BLaER1 treated with 17β-estradiol and CSF1 and Interleukin-3, amounts not matched to agents 10 nM and 100 nM (cell line): Measurements from ENCODE around the gene ABT1.

ENCODE experiments used
- H3K27ac ChIP-seq, 11 experiments: shearing (Covaris generic); formaldehyde crosslinking; 2 replicates each; pipeline ENCODE4 v1.8.1; 2022
- H3K27me3 ChIP-seq, 11 experiments: shearing (Covaris generic); formaldehyde crosslinking; 2 replicates each; pipeline ENCODE4 v1.8.1; 2022
- H3K36me3 ChIP-seq, 11 experiments: shearing (Covaris generic); formaldehyde crosslinking; 2 replicates each; pipeline ENCODE4 v1.8.1; 2022
- H3K4me1 ChIP-seq, 10 experiments: shearing (Covaris generic); formaldehyde crosslinking; 2 replicates each; pipeline ENCODE4 v1.8.1; 2022
- H3K4me2 ChIP-seq, 11 experiments: shearing (Covaris generic); formaldehyde crosslinking; 2 replicates each; pipeline ENCODE4 v1.8.1; 2022
- H3K4me3 ChIP-seq, 10 experiments: shearing (Covaris generic); formaldehyde crosslinking; 2 replicates each; pipeline ENCODE4 v1.8.1; 2022
- H3K9ac ChIP-seq, 11 experiments: shearing (Covaris generic); formaldehyde crosslinking; 2 replicates each; pipeline ENCODE4 v1.8.1; 2022
- H3K9me3 ChIP-seq, 11 experiments: shearing (Covaris generic); formaldehyde crosslinking; replicated peaks in 1 of 11; 2 replicates each; pipeline ENCODE4 v1.8.1; 2022
- H4K20me1 ChIP-seq, 11 experiments: shearing (Covaris generic); formaldehyde crosslinking; 2 replicates each; pipeline ENCODE4 v1.8.1; 2022
- Cebpa-rat ChIP-seq, 11 experiments: shearing (Covaris generic); IDR thresholded peaks; 2 replicates each; pipeline ENCODE4 v1.8.1; 2022

Gene ABT1

GRCh38 chr6:26594730-26595632 lies 1.8 kb upstream of the ABT1 start:
- TF ChIP-seq Cebpa-rat (IDR thresholded peaks at IDR 0.05), result no peak
- H3K27ac ChIP-seq, result peak overlapping the region in 9 of 11 experiments; percentile 91 to 97 (median 94); a peak in 16 of 22 replicates
- peak overlapping the region; percentile 90 to 98 (median 95); a peak in 18 of 20 replicates for H3K4me3 ChIP-seq
- peak overlapping the region; percentile 77 to 99 (median 93) for H3K4me2 ChIP-seq
- H3K9ac ChIP-seq, result peak overlapping the region in 10 of 11 experiments; percentile 0 to 98 (median 95); a peak in 16 of 22 replicates
- peaks cover 0 to 26% (median 11%) of the 10 kb centered on the region in 11 experiments; a peak in 14 of 22 replicates for H4K20me1 ChIP-seq
- peaks cover 16 to 47% (median 25%) of the 10 kb centered on the region in 10 experiments for H3K4me1 ChIP-seq
- H3K36me3 ChIP-seq, result peaks cover 20 to 24% (median 23%) of the 10 kb centered on the region in 11 experiments
- no peaks in the 10 kb centered on the region for H3K9me3 ChIP-seq
- peaks cover 0 to 17% (median 12%) of the 10 kb centered on the region in 11 experiments; a peak in 12 of 22 replicates for H3K27me3 ChIP-seq

- no peak for TF ChIP-seq Cebpa-rat (IDR thresholded peaks at IDR 0.05)
- Histone ChIP-seq H3K9ac (peak overlapping the region; percentile 0 to 98 (median 95); a peak in 20 of 22 replicates), H3K27me3 (peaks cover 0 to 17% (median 12%) of the 10 kb centered on the region in 11 experiments; a peak in 12 of 22 replicates), H3K27ac (peak overlapping the region in 10 of 11 experiments; percentile 89 to 97 (median 94); a peak in 19 of 22 replicates), H3K9me3 (no peaks in the 10 kb centered on the region), H3K4me2 (peak overlapping the region; percentile 77 to 99 (median 93)), H4K20me1 (peaks cover 0 to 32% (median 11%) of the 10 kb centered on the region in 11 experiments; a peak in 14 of 22 replicates), H3K36me3 (peaks cover 27 to 32% (median 29%) of the 10 kb centered on the region in 11 experiments), H3K4me3 (peak overlapping the region; percentile 90 to 98 (median 95)), H3K4me1 (peaks cover 16 to 47% (median 25%) of the 10 kb centered on the region in 10 experiments)
These were observed 984 bp upstream of the ABT1 start for GRCh38 chr6:26595669-26596269.

- peak overlapping the region; percentile 93 to 98 (median 95) for H3K9ac ChIP-seq
- H3K4me2 ChIP-seq, result peak overlapping the region; percentile 89 to 99 (median 97)
- TF ChIP-seq Cebpa-rat (IDR thresholded peaks at IDR 0.05), result no peak
- H3K36me3 ChIP-seq, result peaks cover 27 to 39% (median 30%) of the 10 kb centered on the region in 11 experiments
- no peaks in the 10 kb centered on the region for H3K9me3 ChIP-seq
- peaks cover 0 to 17% (median 12%) of the 10 kb centered on the region in 11 experiments; a peak in 12 of 22 replicates for H3K27me3 ChIP-seq
- H4K20me1 ChIP-seq, result peaks cover 0 to 32% (median 11%) of the 10 kb centered on the region in 11 experiments; a peak in 14 of 22 replicates
- peak overlapping the region; percentile 90 to 98 (median 95) for H3K4me3 ChIP-seq
- peaks cover 16 to 37% (median 22%) of the 10 kb centered on the region in 10 experiments for H3K4me1 ChIP-seq
- peak overlapping the region; percentile 89 to 97 (median 93) for H3K27ac ChIP-seq
These were observed 625 bp downstream of the ABT1 start for GRCh38 chr6:26597389-26597766.

- Histone ChIP-seq H3K27ac (peak overlapping the region; percentile 89 to 97 (median 93); a peak in 21 of 22 replicates), H3K9ac (peak overlapping the region; percentile 93 to 98 (median 95)), H3K36me3 (peaks cover 27 to 39% (median 30%) of the 10 kb centered on the region in 11 experiments), H3K9me3 (no peaks in the 10 kb centered on the region), H3K27me3 (peaks cover 0 to 17% (median 12%) of the 10 kb centered on the region in 11 experiments; a peak in 12 of 22 replicates), H4K20me1 (peaks cover 0 to 32% (median 11%) of the 10 kb centered on the region in 11 experiments; a peak in 14 of 22 replicates), H3K4me2 (peak overlapping the region; percentile 89 to 99 (median 97)), H3K4me1 (peaks cover 16 to 33% (median 22%) of the 10 kb centered on the region in 10 experiments), H3K4me3 (peak overlapping the region; percentile 90 to 98 (median 95))
- no peak for TF ChIP-seq Cebpa-rat (IDR thresholded peaks at IDR 0.05)
These were observed 1.1 kb downstream of the ABT1 start for GRCh38 chr6:26597821-26598220.

- peak overlapping the region; percentile 90 to 98 (median 95); a peak in 19 of 20 replicates for H3K4me3 ChIP-seq
- peak overlapping the region; percentile 89 to 99 (median 97) for H3K4me2 ChIP-seq
- H3K4me1 ChIP-seq, result peaks cover 16 to 33% (median 22%) of the 10 kb centered on the region in 10 experiments
- H3K27me3 ChIP-seq, result peaks cover 0 to 16% (median 12%) of the 10 kb centered on the region in 11 experiments; a peak in 12 of 22 replicates
- peak overlapping the region in 10 of 11 experiments; percentile 93 to 98 (median 95); a peak in 18 of 22 replicates for H3K9ac ChIP-seq
- H3K9me3 ChIP-seq, result no peaks in the 10 kb centered on the region
- peak overlapping the region in 8 of 11 experiments; percentile 37 to 97 (median 93); a peak in 10 of 22 replicates for H3K27ac ChIP-seq
- no peak for TF ChIP-seq Cebpa-rat (IDR thresholded peaks at IDR 0.05)
- peaks cover 0 to 32% (median 11%) of the 10 kb centered on the region in 11 experiments; a peak in 14 of 22 replicates for H4K20me1 ChIP-seq
- peaks cover 27 to 39% (median 30%) of the 10 kb centered on the region in 11 experiments for H3K36me3 ChIP-seq
These were observed 1.5 kb downstream of the ABT1 start for GRCh38 chr6:26598267-26598666.

GRCh38 chr6:26599134-26599533 lies 2.4 kb downstream of the ABT1 start:
- no peak overlapping the region for H3K4me2 ChIP-seq
- H3K36me3 ChIP-seq, result peaks cover 27 to 39% (median 30%) of the 10 kb centered on the region in 11 experiments
- peaks cover 0 to 32% (median 11%) of the 10 kb centered on the region in 11 experiments; a peak in 14 of 22 replicates for H4K20me1 ChIP-seq
- no peak overlapping the region for H3K4me3 ChIP-seq
- peaks cover 0 to 7% (median 4%) of the 10 kb centered on the region in 11 experiments; a peak in 9 of 22 replicates for H3K27me3 ChIP-seq
- no peak for TF ChIP-seq Cebpa-rat (IDR thresholded peaks at IDR 0.05)
- no peak overlapping the region for H3K9ac ChIP-seq
- H3K9me3 ChIP-seq, result no peaks in the 10 kb centered on the region
- H3K4me1 ChIP-seq, result peaks cover 16 to 31% (median 23%) of the 10 kb centered on the region in 10 experiments
- no peak overlapping the region for H3K27ac ChIP-seq

- no peaks in the 10 kb centered on the region for H3K9me3 ChIP-seq
- H4K20me1 ChIP-seq, result peaks cover 0 to 32% (median 11%) of the 10 kb centered on the region in 11 experiments; a peak in 14 of 22 replicates
- peaks cover 16 to 33% (median 23%) of the 10 kb centered on the region in 10 experiments for H3K4me1 ChIP-seq
- H3K27ac ChIP-seq, result no peak overlapping the region
- no peak overlapping the region for H3K4me3 ChIP-seq
- TF ChIP-seq Cebpa-rat (IDR thresholded peaks at IDR 0.05), result no peak
- peaks cover 0 to 4% (median 0%) of the 10 kb centered on the region in 11 experiments; a peak in 2 of 22 replicates for H3K27me3 ChIP-seq
- H3K4me2 ChIP-seq, result no peak overlapping the region
- no peak overlapping the region for H3K9ac ChIP-seq
- H3K36me3 ChIP-seq, result peaks cover 27 to 39% (median 30%) of the 10 kb centered on the region in 11 experiments
These were observed 2.8 kb downstream of the ABT1 start for GRCh38 chr6:26599591-26599990.

- Histone ChIP-seq H3K27me3 (no peaks in the 10 kb centered on the region), H3K9me3 (no peaks in the 10 kb centered on the region), H3K4me3 (no peak overlapping the region), H3K27ac (no peak overlapping the region), H3K9ac (no peak overlapping the region), H3K4me1 (peaks cover 12 to 27% (median 15%) of the 10 kb centered on the region in 10 experiments), H4K20me1 (peaks cover 0 to 32% (median 11%) of the 10 kb centered on the region in 11 experiments; a peak in 14 of 22 replicates), H3K4me2 (no peak overlapping the region), H3K36me3 (peaks cover 27 to 39% (median 30%) of the 10 kb centered on the region in 11 experiments)
- TF ChIP-seq Cebpa-rat (IDR thresholded peaks at IDR 0.05), result no peak
These were observed 4.0 kb downstream of the ABT1 start for GRCh38 chr6:26600759-26601158.
